GM23248 (cell line): Measurements from ENCODE around the gene LSAMP. TPM values are rescaled to one million over a fixed set of nuclear protein-coding genes. Genes with fewer than 3 reads are reported as not detected.

Experiments used
- DNase-seq: peaks from one replicate; pipeline ENCODE4 v3.0.0-alpha.2; 2015
- H2AFZ ChIP-seq: fragments of 200-600 bp; sonication (generic); 2 replicates; pipeline ENCODE4 v1.6.1; 2016; ENCODE audit warnings: antibody characterized with exemption
- H3F3A ChIP-seq: fragments of 200-600 bp; sonication (generic); 2 replicates; pipeline ENCODE4 v1.6.1; 2016; ENCODE audit warnings: mild to moderate bottlenecking, antibody characterized with exemption, mixed run types; ENCODE audit not compliant: insufficient read depth
- H3K27ac ChIP-seq: fragments of 200-600 bp; sonication (generic); 2 replicates; pipeline ENCODE4 v1.5.1; 2016; ENCODE audit warnings: mild to moderate bottlenecking
- H3K27me3 ChIP-seq: fragments of 200-600 bp; sonication (generic); replicated peaks from 2 replicates; pipeline ENCODE4 v1.6.1; 2016; ENCODE audit warnings: mild to moderate bottlenecking; ENCODE audit not compliant: insufficient read depth
- H3K36me3 ChIP-seq: fragments of 200-600 bp; sonication (generic); 2 replicates; pipeline ENCODE4 v1.6.1; 2016; ENCODE audit warnings: low read depth, mild to moderate bottlenecking
- H3K4me1 ChIP-seq: fragments of 200-600 bp; sonication (generic); 2 replicates; pipeline ENCODE4 v1.6.1; 2016; ENCODE audit warnings: mild to moderate bottlenecking; ENCODE audit not compliant: insufficient read depth
- H3K4me2 ChIP-seq: fragments of 200-600 bp; sonication (generic); one replicate; pipeline ENCODE4 v1.6.1; 2016; ENCODE audit warnings: mild to moderate bottlenecking; ENCODE audit not compliant: unreplicated experiment
- H3K4me3 ChIP-seq: fragments of 200-600 bp; sonication (generic); 2 replicates; pipeline ENCODE4 v1.5.1; 2016; ENCODE audit warnings: mild to moderate bottlenecking
- H3K79me2 ChIP-seq: fragments of 200-600 bp; sonication (generic); 2 replicates; pipeline ENCODE4 v1.6.1; 2016; ENCODE audit warnings: mild to moderate bottlenecking; ENCODE audit not compliant: insufficient read depth
- H3K9ac ChIP-seq: fragments of 200-600 bp; sonication (generic); 2 replicates; pipeline ENCODE4 v1.6.1; 2016; ENCODE audit warnings: mild to moderate bottlenecking
- H3K9me2 ChIP-seq: fragments of 200-600 bp; sonication (generic); 2 replicates; pipeline ENCODE4 v1.6.1; 2016; ENCODE audit warnings: mixed run types, mild to moderate bottlenecking, moderate library complexity; ENCODE audit not compliant: insufficient read depth
- H3K9me3 ChIP-seq: fragments of 200-600 bp; sonication (generic); one replicate; pipeline ENCODE4 v1.6.1; 2017; ENCODE audit warnings: low read depth
- H4K20me1 ChIP-seq: fragments of 200-600 bp; sonication (generic); 2 replicates; pipeline ENCODE4 v1.6.0; 2016; ENCODE audit not compliant: insufficient read depth
- EZH2 ChIP-seq: fragments of 200-600 bp; sonication (generic); IDR thresholded peaks from 2 replicates; pipeline ENCODE4 v1.6.1; 2018; ENCODE audit warnings: antibody characterized with exemption, mild to moderate bottlenecking; ENCODE audit not compliant: insufficient read depth, poor library complexity, severe bottlenecking
- EZH2phosphoT487 ChIP-seq: fragments of 200-600 bp; sonication (generic); IDR thresholded peaks from 2 replicates; pipeline ENCODE4 v1.6.1; 2018; ENCODE audit warnings: antibody characterized with exemption, moderate library complexity, mild to moderate bottlenecking, low read depth; ENCODE audit not compliant: insufficient read depth
- WGBS, 2 experiments: methylation state at CpG; one replicate each; pipeline ENCODE4 v1.1.6; 2015 to 2017; ENCODE audit warnings: low lambda C conversion rate in 2 of 2, low coverage in 1 of 2; ENCODE audit errors: missing lambda C conversion rate in 2 of 2; 5-methylcytosine and 5-hydroxymethylcytosine counted together
- in situ Hi-C: fragments of 300-500 bp; cut with MboI; formaldehyde crosslinking; loops from 2 replicates; pipeline ENCODE4 v1.15.0; 2020
- polyA plus RNA-seq: library from polyadenylated mRNA; unstranded; fragments of >200 nt; fragmentation: Nextera tagmentation; extraction: Ambion mirVana; gene quantifications from 2 replicates; pipeline ENCODE4 v1.2.1, GENCODE V29; 2016
- total RNA-seq: library from RNA; depleted of rRNA; stranded (reverse); fragments of >200 nt; shearing (Covaris generic); gene quantifications from 2 replicates; pipeline ENCODE4 v1.2.3, GENCODE V29; 2014

The LSAMP gene
- total and polyA plus RNA-seq, 2 experiments from 2014 or later: 4.5 to 9.3 TPM

DNA sequence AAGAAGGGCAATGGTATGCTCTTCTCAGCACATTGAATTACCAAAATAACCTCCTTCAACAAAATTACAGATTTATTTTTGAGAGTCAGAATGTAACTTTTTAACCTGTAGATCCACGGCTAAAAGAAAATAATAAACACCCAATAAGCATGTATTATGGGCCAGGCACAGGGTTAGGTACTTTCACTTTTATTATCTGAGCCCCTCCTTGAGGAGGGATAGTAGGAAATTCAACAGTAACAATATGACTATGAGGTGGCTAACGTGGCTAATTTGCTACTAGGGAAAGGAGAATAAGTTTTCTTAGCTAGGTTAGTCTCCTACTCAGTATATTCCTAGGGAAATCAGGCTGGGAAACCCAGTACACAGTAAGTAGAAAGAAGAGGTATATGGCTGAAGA, 515.1 kb downstream of the LSAMP start:
- H4K20me1 ChIP-seq: no peaks in the 10 kb centered on the region
- no peaks in the 10 kb centered on the region for H3K27me3 ChIP-seq
- H3K4me2 ChIP-seq: no peak overlapping the region
- no peaks in the 10 kb centered on the region for H3K36me3 ChIP-seq
- no peak overlapping the region for H2AFZ ChIP-seq
- H3K9me3 ChIP-seq: no peaks in the 10 kb centered on the region
- DNase-seq: no peak
- H3K4me3 ChIP-seq: no peak overlapping the region
- no peak overlapping the region for H3K27ac ChIP-seq
- H3K9ac ChIP-seq: no peak overlapping the region
- in situ Hi-C loops: no loop called here
- no peaks in the 10 kb centered on the region for H3K79me2 ChIP-seq
- no peaks in the 10 kb centered on the region for H3K4me1 ChIP-seq
- TF ChIP-seq EZH2phosphoT487 (no peak), EZH2 (no peak)
- H3F3A ChIP-seq: no peaks in the 10 kb centered on the region
- no peaks in the 10 kb centered on the region for H3K9me2 ChIP-seq
- 73% methylated on average over 2 of the region's 2 CpGs for WGBS, 2 experiments

DNA sequence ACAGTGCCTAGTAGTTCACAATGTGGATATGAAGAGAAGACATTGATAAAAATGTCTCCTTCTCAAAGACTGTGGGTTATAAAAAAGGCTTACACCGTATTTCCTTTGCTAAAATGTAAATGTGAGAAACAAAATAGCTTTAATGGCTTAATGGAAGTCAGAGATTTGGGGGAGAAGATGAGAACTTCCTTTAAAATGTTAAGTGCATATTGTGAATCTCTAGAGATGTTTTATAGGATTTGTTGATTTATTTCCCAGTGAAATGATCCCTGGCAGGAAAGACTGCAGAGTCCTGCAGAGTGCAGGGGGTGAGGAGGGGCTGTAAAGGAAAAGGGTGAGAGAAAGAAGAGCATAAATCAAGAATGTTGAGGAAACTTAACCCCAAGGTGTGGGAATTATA, 516.9 kb downstream of the LSAMP start:
- no peaks in the 10 kb centered on the region for H3K36me3 ChIP-seq
- no peaks in the 10 kb centered on the region for H3K9me3 ChIP-seq
- no peak overlapping the region for H3K9ac ChIP-seq
- no peak overlapping the region for H2AFZ ChIP-seq
- no peaks in the 10 kb centered on the region for H3K9me2 ChIP-seq
- DNase-seq: no peak
- no peak overlapping the region for H3K27ac ChIP-seq
- no peak for TF ChIP-seq EZH2
- TF ChIP-seq EZH2phosphoT487: no peak
- H3K4me3 ChIP-seq: no peak overlapping the region
- H3F3A ChIP-seq: no peaks in the 10 kb centered on the region
- H4K20me1 ChIP-seq: no peaks in the 10 kb centered on the region
- H3K4me2 ChIP-seq: no peak overlapping the region
- in situ Hi-C loops: no loop called here
- no peaks in the 10 kb centered on the region for H3K27me3 ChIP-seq
- H3K4me1 ChIP-seq: no peaks in the 10 kb centered on the region
- WGBS, 2 experiments: 52 to 76% methylated on average over 1 of the region's 1 CpG
- H3K79me2 ChIP-seq: no peaks in the 10 kb centered on the region

DNA sequence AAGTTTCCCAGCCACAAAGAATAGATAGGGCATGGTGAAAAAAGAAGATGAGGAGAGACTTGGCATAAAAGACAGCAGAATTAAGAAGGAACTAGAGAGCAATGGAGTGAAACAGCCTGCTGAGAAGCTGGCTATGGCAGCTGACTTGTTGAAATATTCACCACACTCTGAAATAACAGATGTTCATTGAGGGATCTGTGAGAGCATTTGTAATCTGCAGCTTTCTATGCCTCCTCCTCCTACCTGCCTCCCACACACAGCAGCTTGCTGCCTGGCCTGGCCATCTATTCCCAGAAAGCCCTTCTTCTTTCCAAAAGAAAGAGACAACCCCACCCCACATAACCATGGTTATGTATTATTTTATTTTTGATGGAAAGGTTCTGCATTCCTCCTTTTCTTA, 518.1 kb downstream of the LSAMP start:
- DNase-seq: no peak
- no peaks in the 10 kb centered on the region for H3K9me2 ChIP-seq
- no peaks in the 10 kb centered on the region for H3K36me3 ChIP-seq

DNA sequence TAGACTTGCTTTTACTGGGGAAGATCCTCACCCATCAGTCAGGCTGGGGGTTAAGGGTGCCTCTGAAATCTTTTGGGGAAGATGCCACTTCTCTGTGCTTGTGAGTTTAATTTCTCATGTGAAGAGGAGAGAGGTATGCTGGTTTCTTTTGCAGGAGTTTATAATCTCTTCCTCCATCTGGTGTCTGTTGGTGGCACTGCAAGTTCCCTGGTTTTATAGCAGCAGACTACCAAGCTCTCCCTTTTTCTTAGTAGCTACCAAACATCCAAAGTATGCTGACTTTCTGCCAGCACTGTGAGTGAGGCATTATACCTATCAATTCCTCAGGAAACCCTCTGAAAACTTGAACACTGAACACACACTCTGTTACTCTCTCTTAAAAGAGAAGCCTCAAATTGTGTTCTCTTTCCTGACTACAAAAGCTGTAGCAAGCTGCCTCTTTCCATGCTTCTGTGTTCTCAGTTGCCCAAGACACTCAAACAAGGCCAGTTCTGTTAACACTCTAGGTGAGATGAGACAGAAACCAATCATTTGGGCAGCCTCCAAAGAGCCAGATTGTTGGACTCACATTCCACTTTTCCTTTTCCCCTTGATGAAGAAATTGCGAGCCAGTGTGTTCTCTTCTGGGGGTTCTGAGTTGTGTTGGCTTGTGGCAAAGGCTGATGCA, 522.5 kb downstream of the LSAMP start:
- TF ChIP-seq EZH2phosphoT487: no peak
- TF ChIP-seq EZH2: no peak
- in situ Hi-C loops: no loop called here
- H3K79me2 ChIP-seq: no peaks in the 10 kb centered on the region
- no peaks in the 10 kb centered on the region for H3K36me3 ChIP-seq
- H2AFZ ChIP-seq: no peak overlapping the region
- no peaks in the 10 kb centered on the region for H4K20me1 ChIP-seq
- H3K27me3 ChIP-seq: no peaks in the 10 kb centered on the region
- no peaks in the 10 kb centered on the region for H3K9me3 ChIP-seq
- H3F3A ChIP-seq: no peaks in the 10 kb centered on the region
- no peak overlapping the region for H3K4me2 ChIP-seq
- no peak overlapping the region for H3K4me3 ChIP-seq
- no peak overlapping the region for H3K9ac ChIP-seq
- WGBS, 2 experiments: 84 to 89% methylated on average over 1 of the region's 1 CpG
- no peaks in the 10 kb centered on the region for H3K9me2 ChIP-seq
- H3K4me1 ChIP-seq: no peaks in the 10 kb centered on the region
- H3K27ac ChIP-seq: no peak overlapping the region
- peak; percentile 56 for DNase-seq

More for the DNA sequence above, 518.1 kb downstream of the LSAMP start:
- no peaks in the 10 kb centered on the region for H3K79me2 ChIP-seq
- H3K9me3 ChIP-seq: no peaks in the 10 kb centered on the region
- H3K9ac ChIP-seq: no peak overlapping the region
- no peak overlapping the region for H3K27ac ChIP-seq
- H4K20me1 ChIP-seq: no peaks in the 10 kb centered on the region
- no peak overlapping the region for H3K4me2 ChIP-seq
- no peak overlapping the region for H2AFZ ChIP-seq
- TF ChIP-seq EZH2: no peak
- no peak for TF ChIP-seq EZH2phosphoT487
- H3K4me1 ChIP-seq: no peaks in the 10 kb centered on the region
- no peaks in the 10 kb centered on the region for H3F3A ChIP-seq
- no peaks in the 10 kb centered on the region for H3K27me3 ChIP-seq
- in situ Hi-C loops: no loop called here
- no peak overlapping the region for H3K4me3 ChIP-seq

DNA sequence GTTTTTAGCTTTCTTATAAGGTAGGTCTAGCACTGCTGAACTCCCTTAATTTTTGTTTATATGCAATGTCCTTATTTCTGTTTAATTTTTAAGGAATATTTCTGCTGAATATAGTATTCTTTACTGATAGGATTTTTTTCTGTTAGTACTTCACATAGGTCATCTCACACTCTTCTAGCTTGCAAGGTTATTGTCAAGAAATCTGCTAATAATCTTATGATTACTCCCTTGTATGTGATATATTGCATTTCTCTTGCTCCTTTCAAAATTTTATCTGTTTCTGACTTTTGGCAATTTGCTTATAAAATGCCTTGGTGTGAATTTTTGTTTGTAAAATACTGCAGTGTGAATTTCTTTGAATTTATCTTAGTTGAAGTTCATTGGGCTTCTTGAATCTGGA, 523.6 kb downstream of the LSAMP start:
- H3K4me2 ChIP-seq: no peak overlapping the region
- H3K79me2 ChIP-seq: no peaks in the 10 kb centered on the region
- H3F3A ChIP-seq: no peaks in the 10 kb centered on the region
- no peak overlapping the region for H3K9ac ChIP-seq
- H3K4me1 ChIP-seq: no peaks in the 10 kb centered on the region
- DNase-seq: no peak
- H3K9me2 ChIP-seq: no peaks in the 10 kb centered on the region
- in situ Hi-C loops: no loop called here
- H2AFZ ChIP-seq: no peak overlapping the region
- H3K27ac ChIP-seq: no peak overlapping the region
- H4K20me1 ChIP-seq: no peaks in the 10 kb centered on the region
- H3K4me3 ChIP-seq: no peak overlapping the region
- H3K9me3 ChIP-seq: no peaks in the 10 kb centered on the region
- H3K36me3 ChIP-seq: no peaks in the 10 kb centered on the region
- TF ChIP-seq EZH2phosphoT487 (no peak), EZH2 (no peak)
- no peaks in the 10 kb centered on the region for H3K27me3 ChIP-seq
